ENCODE data around the gene KIAA1586.
"Not testable (repeated sequence)": the region's sequence is repeated elsewhere in the genome, so short reads cannot be mapped to it uniquely, and the experiment has no call there.

KIAA1586 gene

GRCh38 chr6:57046332-57047256, at the start of gene KIAA1586:
TSS of gene KIAA1586 (plus strand) at chr6:57046693. CDS start at chr6:57046756, 63 bp downstream.
- peak; percentile 89 to 93 (median 90) for DNase-seq

- DNase-seq, result no peak
Observed at GRCh38 chr6:56999049-56999448, 47.4 kb upstream of the KIAA1586 start.

- not testable (repeated sequence) for DNase-seq
Observed at GRCh38 chr6:56999748-57000147, 46.7 kb upstream of the KIAA1586 start.

GRCh38 chr6:57002197-57002596, 44.3 kb upstream of the KIAA1586 start:
- no peak for DNase-seq

GRCh38 chr6:57004292-57004691, 42.2 kb upstream of the KIAA1586 start:
- no peak for DNase-seq

GRCh38 chr6:57006101-57006500, 40.4 kb upstream of the KIAA1586 start:
- no peak for DNase-seq

GRCh38 chr6:57008069-57008468, 38.4 kb upstream of the KIAA1586 start:
- DNase-seq, result not testable (repeated sequence)

GRCh38 chr6:57013521-57013926, 33.0 kb upstream of the KIAA1586 start:
- DNase-seq, result no peak

GRCh38 chr6:57017069-57017468, 29.4 kb upstream of the KIAA1586 start:
- DNase-seq, result no peak

- no peak for DNase-seq
Observed at GRCh38 chr6:57017841-57018240, 28.7 kb upstream of the KIAA1586 start.

GRCh38 chr6:57019434-57019833, 27.1 kb upstream of the KIAA1586 start:
- DNase-seq, result no peak

- DNase-seq, result peak; percentile 35 to 78 (median 75)
Observed at GRCh38 chr6:57021086-57021720, 25.3 kb upstream of the KIAA1586 start.

GRCh38 chr6:57024321-57024720, 22.2 kb upstream of the KIAA1586 start:
- DNase-seq, result no peak

GRCh38 chr6:57024775-57025174, 21.7 kb upstream of the KIAA1586 start:
- DNase-seq, result no peak

GRCh38 chr6:57026001-57026400, 20.5 kb upstream of the KIAA1586 start:
- DNase-seq, result no peak

GRCh38 chr6:57027301-57027700, 19.2 kb upstream of the KIAA1586 start:
- no peak for DNase-seq

- no peak for DNase-seq
Observed at GRCh38 chr6:57029213-57029612, 17.3 kb upstream of the KIAA1586 start.

GRCh38 chr6:57033228-57033627, 13.3 kb upstream of the KIAA1586 start:
- no peak for DNase-seq

GRCh38 chr6:57035549-57035948, 10.9 kb upstream of the KIAA1586 start:
- DNase-seq, result no peak

GRCh38 chr6:57038906-57039305, 7.6 kb upstream of the KIAA1586 start:
- no peak for DNase-seq

GRCh38 chr6:57040011-57040410, 6.5 kb upstream of the KIAA1586 start:
- peak; percentile 19 to 21 (median 19) for DNase-seq

GRCh38 chr6:57044061-57044460, 2.4 kb upstream of the KIAA1586 start:
- DNase-seq, result not testable (repeated sequence)

GRCh38 chr6:57044568-57044967, 1.9 kb upstream of the KIAA1586 start:
- no peak for DNase-seq

GRCh38 chr6:57047257-57047585, 728 bp downstream of the KIAA1586 start:
- not testable (repeated sequence) for DNase-seq
